Upper lobe of left lung (tissue), 4 donors: Measurements from ENCODE around the gene UNC45B.

Experiments used
- CTCF ChIP-seq, 6 experiments: fragments of 450-650 bp in 4 of 6; fragments of 200-600 bp in 2 of 6; sonication (generic) in 2 of 6; IDR thresholded peaks; one replicate each; pipeline ENCODE4 v1.5.1; 2016 to 2019; ENCODE audit warnings: antibody characterized with exemption in 6 of 6
- EP300 ChIP-seq, 4 donors: sonication (generic); formaldehyde crosslinking; IDR thresholded peaks; one replicate each; pipeline ENCODE4 v1.5.1; 2017; ENCODE audit warnings: antibody characterized with exemption in 4 of 4, control low read depth in 2 of 4
- POLR2AphosphoS5 ChIP-seq, 2 donors: sonication (generic); formaldehyde crosslinking; IDR thresholded peaks; one replicate each; pipeline ENCODE4 v1.5.1; 2017; ENCODE audit warnings: antibody characterized with exemption in 2 of 2

- TF ChIP-seq CTCF (IDR thresholded peaks at IDR 0.05) (no peak), POLR2AphosphoS5 (IDR thresholded peaks at IDR 0.05) (no peak), EP300 (IDR thresholded peaks at IDR 0.05) (no peak)
Observed at GRCh38 chr17:35238821-35239220, 91.2 kb downstream of the UNC45B start.
